BLaER1 (cell line): ENCODE results near the gene CTSK.
A peak's percentile ranks its signal among the peaks of the same experiment; 100 is the strongest.

ENCODE experiments used
- H3K27ac ChIP-seq: shearing (Covaris generic); formaldehyde crosslinking; 2 replicates; pipeline ENCODE4 v1.8.1; 2022
- H3K27me3 ChIP-seq: shearing (Covaris generic); formaldehyde crosslinking; 2 replicates; pipeline ENCODE4 v1.8.1; 2022
- H3K36me3 ChIP-seq: shearing (Covaris generic); formaldehyde crosslinking; 2 replicates; pipeline ENCODE4 v1.8.1; 2022
- H3K4me1 ChIP-seq: shearing (Covaris generic); formaldehyde crosslinking; 2 replicates; pipeline ENCODE4 v1.8.1; 2022
- H3K4me2 ChIP-seq: shearing (Covaris generic); formaldehyde crosslinking; 2 replicates; pipeline ENCODE4 v1.8.1; 2022
- H3K4me3 ChIP-seq: shearing (Covaris generic); formaldehyde crosslinking; 2 replicates; pipeline ENCODE4 v1.8.1; 2022
- H3K9ac ChIP-seq: shearing (Covaris generic); formaldehyde crosslinking; 2 replicates; pipeline ENCODE4 v1.8.1; 2022
- H3K9me3 ChIP-seq: shearing (Covaris generic); formaldehyde crosslinking; 2 replicates; pipeline ENCODE4 v1.8.1; 2022
- H4K20me1 ChIP-seq: shearing (Covaris generic); formaldehyde crosslinking; 2 replicates; pipeline ENCODE4 v1.8.1; 2022
- Cebpa-rat ChIP-seq: shearing (Covaris generic); IDR thresholded peaks from 2 replicates; pipeline ENCODE4 v1.8.1; 2022

CTSK gene

GRCh38 chr1:150764617-150765101 is 43.4 kb downstream of the CTSK start:
- H3K9me3 ChIP-seq, result peaks cover 19% of the 10 kb centered on the region
- no peak for TF ChIP-seq Cebpa-rat
- peak overlapping the region; percentile 82; the same call in 1 of the 2 replicates for H3K27ac ChIP-seq
- peak overlapping the region; percentile 71 for H3K4me2 ChIP-seq
- H3K27me3 ChIP-seq, result no peaks in the 10 kb centered on the region
- peak overlapping the region; percentile 76; the same call in 1 of the 2 replicates for H3K9ac ChIP-seq
- H3K4me3 ChIP-seq, result peak overlapping the region; percentile 63
- H3K4me1 ChIP-seq, result peaks cover 20% of the 10 kb centered on the region
- no peaks in the 10 kb centered on the region for H4K20me1 ChIP-seq
- peaks cover 13% of the 10 kb centered on the region for H3K36me3 ChIP-seq

- H3K4me3 ChIP-seq, result no peak overlapping the region
- H3K4me1 ChIP-seq, result peaks cover 20% of the 10 kb centered on the region
- no peak for TF ChIP-seq Cebpa-rat
- H3K27me3 ChIP-seq, result no peaks in the 10 kb centered on the region
- H3K9ac ChIP-seq, result no peak overlapping the region
- H3K36me3 ChIP-seq, result peaks cover 13% of the 10 kb centered on the region
- no peak overlapping the region for H3K27ac ChIP-seq
- H3K4me2 ChIP-seq, result no peak overlapping the region
- peaks cover 19% of the 10 kb centered on the region for H3K9me3 ChIP-seq
- H4K20me1 ChIP-seq, result no peaks in the 10 kb centered on the region
Observed at GRCh38 chr1:150763018-150763417, 45.0 kb downstream of the CTSK start.

GRCh38 chr1:150762552-150762951 is 45.5 kb downstream of the CTSK start:
- no peak overlapping the region for H3K4me3 ChIP-seq
- TF ChIP-seq Cebpa-rat, result no peak
- no peak overlapping the region for H3K9ac ChIP-seq
- H3K9me3 ChIP-seq, result peaks cover 19% of the 10 kb centered on the region
- no peaks in the 10 kb centered on the region for H4K20me1 ChIP-seq
- H3K27me3 ChIP-seq, result no peaks in the 10 kb centered on the region
- no peak overlapping the region for H3K4me2 ChIP-seq
- H3K36me3 ChIP-seq, result peaks cover 13% of the 10 kb centered on the region
- peaks cover 20% of the 10 kb centered on the region for H3K4me1 ChIP-seq
- no peak overlapping the region for H3K27ac ChIP-seq

- H3K4me2 ChIP-seq, result no peak overlapping the region
- no peak overlapping the region for H3K4me3 ChIP-seq
- H3K36me3 ChIP-seq, result peaks cover 18% of the 10 kb centered on the region
- H3K4me1 ChIP-seq, result peaks cover 20% of the 10 kb centered on the region
- no peaks in the 10 kb centered on the region for H3K27me3 ChIP-seq
- H3K27ac ChIP-seq, result no peak overlapping the region
- H3K9ac ChIP-seq, result no peak overlapping the region
- no peaks in the 10 kb centered on the region for H4K20me1 ChIP-seq
- H3K9me3 ChIP-seq, result peaks cover 19% of the 10 kb centered on the region
- no peak for TF ChIP-seq Cebpa-rat
Observed at GRCh38 chr1:150761801-150762200, 46.3 kb downstream of the CTSK start.

GRCh38 chr1:150760013-150760412 is 48.0 kb downstream of the CTSK start:
- TF ChIP-seq Cebpa-rat, result no peak
- Histone ChIP-seq H3K9me3 (peaks cover 16% of the 10 kb centered on the region), H3K4me3 (no peak overlapping the region), H3K4me1 (peaks cover 14% of the 10 kb centered on the region), H3K27ac (no peak overlapping the region), H3K4me2 (no peak overlapping the region), H3K36me3 (peaks cover 22% of the 10 kb centered on the region), H3K27me3 (no peaks in the 10 kb centered on the region), H4K20me1 (no peaks in the 10 kb centered on the region), H3K9ac (no peak overlapping the region)

- H3K4me3 ChIP-seq, result no peak overlapping the region
- H3K9me3 ChIP-seq, result no peaks in the 10 kb centered on the region
- H3K27me3 ChIP-seq, result no peaks in the 10 kb centered on the region
- TF ChIP-seq Cebpa-rat, result no peak
- no peak overlapping the region for H3K4me2 ChIP-seq
- no peaks in the 10 kb centered on the region for H4K20me1 ChIP-seq
- H3K9ac ChIP-seq, result no peak overlapping the region
- no peak overlapping the region for H3K27ac ChIP-seq
- H3K36me3 ChIP-seq, result peaks cover 59% of the 10 kb centered on the region
- no peaks in the 10 kb centered on the region for H3K4me1 ChIP-seq
Observed at GRCh38 chr1:150753416-150753815, 54.6 kb downstream of the CTSK start.

- no peaks in the 10 kb centered on the region for H4K20me1 ChIP-seq
- H3K36me3 ChIP-seq, result peaks cover 68% of the 10 kb centered on the region
- no peak overlapping the region for H3K27ac ChIP-seq
- TF ChIP-seq Cebpa-rat, result no peak
- H3K9me3 ChIP-seq, result no peaks in the 10 kb centered on the region
- no peaks in the 10 kb centered on the region for H3K4me1 ChIP-seq
- H3K4me3 ChIP-seq, result no peak overlapping the region
- H3K4me2 ChIP-seq, result no peak overlapping the region
- no peaks in the 10 kb centered on the region for H3K27me3 ChIP-seq
- no peak overlapping the region for H3K9ac ChIP-seq
Observed at GRCh38 chr1:150751443-150751842, 56.6 kb downstream of the CTSK start.

GRCh38 chr1:150749720-150750311 is 58.2 kb downstream of the CTSK start:
- no peak for TF ChIP-seq Cebpa-rat
- Histone ChIP-seq H3K9me3 (no peaks in the 10 kb centered on the region), H4K20me1 (no peaks in the 10 kb centered on the region), H3K27ac (no peak overlapping the region), H3K9ac (no peak overlapping the region), H3K27me3 (no peaks in the 10 kb centered on the region), H3K36me3 (peaks cover 79% of the 10 kb centered on the region), H3K4me2 (no peak overlapping the region), H3K4me1 (no peaks in the 10 kb centered on the region), H3K4me3 (no peak overlapping the region)

GRCh38 chr1:150748878-150749719 is 59.0 kb downstream of the CTSK start:
- H3K27me3 ChIP-seq, result no peaks in the 10 kb centered on the region
- H3K27ac ChIP-seq, result no peak overlapping the region
- no peaks in the 10 kb centered on the region for H3K4me1 ChIP-seq
- no peak overlapping the region for H3K9ac ChIP-seq
- no peaks in the 10 kb centered on the region for H3K9me3 ChIP-seq
- no peak overlapping the region for H3K4me3 ChIP-seq
- no peak overlapping the region for H3K4me2 ChIP-seq
- H3K36me3 ChIP-seq, result peaks cover 75% of the 10 kb centered on the region
- H4K20me1 ChIP-seq, result no peaks in the 10 kb centered on the region
- TF ChIP-seq Cebpa-rat, result no peak
